Caki2 (cell line): ENCODE data around the gene IRF4. TPM values are rescaled to one million over a fixed set of nuclear protein-coding genes. Genes with fewer than 3 reads are reported as not detected.

ENCODE experiments used
- DNase-seq: peaks from one replicate; pipeline ENCODE4 v3.0.0-alpha.2; 2015; ENCODE audit warnings: low read depth
- in situ Hi-C: cut with HindIII; loops from 2 replicates; pipeline ENCODE4 v1.10.0; 2016; ENCODE audit warnings: low sequenced_read_pairs, low pct_unique_long_range_greater_than_20kb, mixed read lengths
- total RNA-seq: library from RNA; depleted of rRNA; stranded (reverse); fragments of >200 nt; shearing (Covaris generic); gene quantifications from 2 replicates; pipeline ENCODE4 v1.2.3, GENCODE V29; 2014; ENCODE audit warnings: low replicate concordance

IRF4 gene
- total RNA-seq, 1 experiment from 2014 or later, result not detected

GRCh38 chr6:403659-404655 lies 12.4 kb downstream of the IRF4 start:
- DNase-seq, result no peak
- in situ Hi-C loops, result no loop called here

- in situ Hi-C loops, result no loop called here
- no peak for DNase-seq
These were observed 13.3 kb downstream of the IRF4 start for GRCh38 chr6:404685-405423.

DNA sequence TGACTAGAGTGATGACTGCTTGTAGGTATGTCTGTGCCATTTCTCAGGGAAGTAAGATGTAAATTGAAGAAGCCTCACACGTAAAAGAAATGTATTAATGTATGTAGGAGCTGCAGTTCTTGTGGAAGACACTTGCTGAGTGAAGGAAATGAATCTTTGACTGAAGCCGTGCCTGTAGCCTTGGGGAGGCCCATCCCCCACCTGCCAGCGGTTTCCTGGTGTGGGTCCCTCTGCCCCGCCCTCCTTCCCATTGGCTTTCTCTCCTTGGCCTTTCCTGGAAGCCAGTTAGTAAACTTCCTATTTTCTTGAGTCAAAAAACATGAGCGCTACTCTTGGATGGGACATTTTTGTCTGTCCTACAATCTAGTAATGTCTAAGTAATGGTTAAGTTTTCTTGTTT lies 16.6 kb downstream of the IRF4 start:
- in situ Hi-C loops, result no loop called here
- no peak for DNase-seq

GRCh38 chr6:408599-409102 lies 17.1 kb downstream of the IRF4 start:
- peak; percentile 47 for DNase-seq
- in situ Hi-C loops, result no loop called here

DNA sequence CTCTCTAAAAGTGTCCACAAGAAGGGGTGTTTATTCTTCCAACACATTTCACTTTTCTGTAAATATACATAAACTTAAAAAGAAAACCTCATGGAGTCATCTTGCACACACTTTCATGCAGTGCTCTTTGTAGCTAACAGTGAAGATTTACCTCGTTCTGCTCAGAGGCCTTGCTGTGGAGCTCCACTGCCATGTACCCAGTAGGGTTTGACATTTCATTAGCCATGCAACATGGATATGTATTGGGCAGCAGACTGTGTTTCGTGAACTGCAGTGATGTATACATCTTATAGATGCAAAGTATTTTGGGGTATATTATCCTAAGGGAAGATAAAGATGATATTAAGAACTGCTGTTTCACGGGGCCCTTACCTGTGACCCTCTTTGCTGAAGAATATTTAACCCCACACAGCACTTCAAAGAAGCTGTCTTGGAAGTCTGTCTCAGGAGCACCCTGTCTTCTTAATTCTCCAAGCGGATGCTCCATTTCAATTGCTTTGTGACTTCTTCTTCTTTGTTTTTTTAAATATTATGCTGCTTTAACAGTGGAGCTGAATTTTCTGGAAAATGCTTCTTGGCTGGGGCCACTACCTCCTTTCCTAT lies 17.9 kb downstream of the IRF4 start:
- no peak for DNase-seq
- in situ Hi-C loops, result no loop called here

- in situ Hi-C loops, result no loop called here
- DNase-seq, result no peak
These were observed 19.2 kb downstream of the IRF4 start for GRCh38 chr6:410555-411395.

- DNase-seq, result no peak
- in situ Hi-C loops, result no loop called here
These were observed 20.0 kb downstream of the IRF4 start for GRCh38 chr6:411402-412145.

DNA sequence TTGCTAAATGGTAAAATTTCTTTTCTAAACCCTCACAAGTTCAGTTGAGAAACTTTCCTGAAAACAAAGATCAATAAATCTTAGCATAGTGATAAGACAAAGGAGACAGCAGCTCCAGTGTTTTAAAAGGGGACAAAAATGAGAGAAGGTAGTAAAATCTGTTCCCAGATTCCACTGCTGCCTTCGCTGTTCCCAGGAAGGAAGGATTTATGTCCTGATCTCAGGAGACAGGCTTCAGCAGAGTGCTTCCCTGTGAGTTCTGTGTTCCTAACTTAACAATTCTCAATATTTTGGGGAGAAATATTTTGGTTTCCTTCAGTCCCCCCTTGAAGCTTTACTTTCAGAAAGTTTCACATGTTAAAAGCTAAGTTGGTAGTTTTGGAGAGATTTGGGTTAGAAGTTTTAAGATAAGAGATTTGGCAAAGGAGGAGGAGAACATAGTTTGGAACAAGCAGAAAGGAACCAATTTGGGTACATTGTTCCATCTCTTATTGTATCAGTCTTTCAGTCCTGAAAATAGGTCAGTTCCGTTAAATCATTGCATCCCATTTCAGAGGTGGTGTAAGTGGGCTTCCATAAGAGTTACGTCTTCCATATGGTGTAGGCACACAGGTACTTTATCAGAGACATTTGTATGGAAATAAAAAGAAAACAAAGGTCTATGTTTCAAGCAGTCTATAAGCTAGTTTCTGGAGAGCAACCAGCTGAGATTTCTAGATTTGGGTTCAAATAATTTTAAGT lies 20.8 kb downstream of the IRF4 start:
- no peak for DNase-seq
- in situ Hi-C loops, result no loop called here

GRCh38 chr6:414447-414846 lies 22.9 kb downstream of the IRF4 start:
- DNase-seq, result no peak
- in situ Hi-C loops, result no loop called here

DNA sequence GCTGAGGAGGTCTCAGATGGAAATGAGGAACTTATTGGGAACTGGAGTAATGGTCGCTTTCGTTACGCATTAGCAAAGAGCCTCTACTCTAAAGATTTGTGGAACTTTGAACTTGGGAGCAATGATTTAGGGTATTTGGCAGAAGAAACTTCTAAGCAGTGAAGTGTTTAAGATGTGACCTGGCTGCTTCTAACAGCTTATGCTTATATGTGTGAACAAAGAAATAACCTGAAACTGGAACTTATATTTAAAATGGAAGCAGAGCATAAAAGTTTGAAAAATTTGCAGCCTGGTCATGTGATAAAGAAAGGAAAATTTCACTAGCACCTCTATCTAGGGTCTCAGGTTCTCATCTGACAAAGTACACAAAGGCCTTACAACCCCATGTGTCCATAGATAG lies 23.5 kb downstream of the IRF4 start:
- no peak for DNase-seq
- in situ Hi-C loops, result no loop called here

- in situ Hi-C loops, result no loop called here
- no peak for DNase-seq
These were observed 29.7 kb downstream of the IRF4 start for GRCh38 chr6:421211-421610.

DNA sequence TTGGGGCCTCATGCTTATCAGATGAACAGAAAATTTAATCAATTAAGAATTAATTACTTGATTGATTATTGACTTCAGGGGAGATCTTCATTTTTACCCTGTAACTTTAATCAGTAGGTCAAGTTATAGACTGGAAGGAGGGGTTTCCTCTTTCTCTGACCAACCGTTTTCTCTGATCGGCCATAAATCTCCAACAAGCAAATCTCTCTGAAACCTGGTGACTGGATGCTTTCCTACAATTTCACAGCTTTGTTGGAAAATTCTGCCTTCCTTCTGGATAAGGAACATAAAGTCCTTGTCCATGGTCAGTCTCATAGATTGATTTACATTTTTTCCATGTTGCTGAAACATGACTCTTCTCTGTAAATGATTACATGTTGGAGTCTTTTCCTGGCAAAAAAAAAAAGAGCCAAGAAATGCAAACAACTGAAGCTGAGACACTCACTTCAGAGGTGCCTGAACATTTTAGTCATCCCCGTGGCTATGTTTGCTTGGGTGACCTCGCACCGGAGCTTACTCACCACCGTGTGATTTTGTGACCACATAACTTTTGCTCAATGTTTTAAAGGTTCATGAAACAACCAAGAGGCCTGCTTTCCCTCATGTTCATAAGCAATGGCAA lies 31.0 kb downstream of the IRF4 start:
- DNase-seq, result peak; percentile 98
- in situ Hi-C loops, result no loop called here

DNA sequence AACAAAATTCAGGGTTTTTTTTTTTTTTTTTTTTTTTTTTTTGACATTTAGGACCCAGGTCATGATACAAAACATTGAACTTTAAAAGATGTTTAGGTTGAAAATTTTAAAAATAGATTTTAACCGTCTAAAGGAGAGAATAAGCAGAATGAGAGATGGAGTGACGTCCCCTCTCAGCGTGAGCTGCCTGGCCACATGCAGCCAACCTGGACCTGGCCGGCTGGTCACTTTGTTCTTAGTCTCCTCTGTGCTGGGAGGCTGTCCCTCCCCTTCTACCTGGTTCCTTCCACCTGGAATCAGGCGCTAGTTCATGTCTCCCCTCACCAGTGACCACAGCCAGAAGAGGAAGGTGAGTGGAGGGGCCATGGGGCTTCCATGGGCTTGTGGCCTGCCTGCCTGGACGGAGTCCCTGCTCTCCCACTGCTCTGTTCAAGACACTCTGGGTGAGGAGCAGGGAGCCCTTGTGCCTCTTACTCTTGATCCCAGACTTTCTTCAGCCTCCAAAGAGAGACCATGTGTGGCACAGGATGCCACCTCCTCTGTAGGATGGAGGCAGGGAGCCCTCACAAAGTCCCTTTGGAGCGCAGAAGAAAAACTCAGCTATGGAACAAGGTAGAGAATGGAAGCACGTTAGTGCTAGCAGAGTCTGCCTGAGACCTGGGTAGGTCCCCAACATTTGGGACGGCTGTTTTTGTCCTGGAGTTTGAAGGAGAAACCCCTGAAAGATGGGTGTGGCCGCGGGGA lies 31.7 kb downstream of the IRF4 start:
- no peak for DNase-seq
- in situ Hi-C loops, result no loop called here

DNA sequence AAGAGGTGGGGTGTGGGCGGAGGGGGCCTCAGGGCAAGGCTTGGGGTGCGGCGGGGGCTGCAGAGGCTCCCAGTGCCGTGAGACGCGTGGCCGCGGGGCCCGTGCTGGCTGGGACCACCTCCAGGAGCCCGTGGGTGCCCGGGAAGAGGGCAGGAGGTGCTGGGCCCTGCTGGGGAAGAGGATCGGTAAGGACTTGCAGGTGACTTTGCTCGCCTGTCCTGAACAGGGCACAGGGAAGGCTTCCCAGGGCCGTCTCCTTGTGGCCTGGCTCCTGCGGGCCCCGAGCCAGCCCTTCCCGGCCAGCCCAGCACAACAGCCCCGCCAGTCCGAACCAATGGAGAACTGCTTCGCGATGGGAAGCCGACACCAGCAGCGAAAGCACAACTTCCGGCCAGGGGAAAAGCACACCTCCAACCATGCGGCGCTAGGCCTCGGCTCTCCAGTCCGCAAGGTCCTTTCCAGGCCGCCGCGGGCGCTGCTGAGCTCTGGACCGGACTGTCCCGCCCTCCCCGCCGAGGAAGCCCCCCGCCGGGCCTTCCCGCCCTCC lies 32.3 kb downstream of the IRF4 start:
- DNase-seq, result no peak
- in situ Hi-C loops, result no loop called here

DNA sequence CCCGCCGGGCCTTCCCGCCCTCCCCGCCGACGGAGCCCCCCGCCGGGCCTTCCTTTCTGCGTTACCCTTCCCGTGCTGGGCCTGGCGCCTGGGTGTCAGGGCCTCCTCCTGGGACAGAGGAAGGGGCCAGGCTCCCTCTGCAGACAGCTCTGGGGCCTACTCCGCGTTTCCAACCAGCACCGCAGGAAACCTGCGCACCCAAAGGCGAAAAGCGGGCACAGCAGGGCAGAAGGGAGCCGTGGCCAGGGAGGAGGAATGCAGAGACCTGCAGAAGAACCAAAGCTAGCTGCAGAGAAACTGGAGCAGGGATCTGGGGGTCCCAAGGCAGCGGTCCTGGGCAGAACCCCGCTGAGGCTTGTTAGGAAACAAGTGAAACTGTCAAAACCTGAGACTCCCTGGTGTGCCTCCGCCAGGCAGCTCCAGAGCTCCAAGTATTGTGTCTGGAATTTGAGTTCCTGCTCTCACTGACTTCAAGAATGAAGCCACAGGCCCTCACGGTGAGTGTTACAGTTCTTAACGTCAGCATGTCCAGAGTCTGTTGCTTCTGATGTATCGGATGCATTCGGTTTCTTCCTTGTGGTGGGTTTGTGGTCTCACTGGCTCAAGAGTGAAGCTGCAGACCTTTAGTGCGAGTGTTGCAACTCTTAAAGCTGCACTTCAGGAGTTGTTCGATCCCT lies 33.3 kb downstream of the IRF4 start:
- in situ Hi-C loops, result no loop called here
- no peak for DNase-seq
